HepG2 (cell line): Measurements from ENCODE around the gene PROSER1. TPM values are rescaled to one million over a fixed set of nuclear protein-coding genes. Genes with fewer than 3 reads are reported as not detected.
A peak's percentile ranks its signal among the peaks of the same experiment; 100 is the strongest.

Experiments
- ATAC-seq: fragments of 200-7000 bp; cut with Tn5 transposase; 3 replicates; pipeline ENCODE4 v1.9.1; 2020; ENCODE audit warnings: mild to moderate bottlenecking, moderate library complexity
- BruUV-seq: library from RNA; stranded (reverse); fragments of 400-500 nt; replicated peaks from 2 replicates; lab custom pipeline; 2021; lab: Mats Ljungman, UMichigan
- CTCF ChIA-PET: fragments of 300-600 bp; formaldehyde crosslinking; extraction: SDS; loops from one replicate; lab custom pipeline; 2021; ENCODE audit warnings: low total read pairs, inconsistent platforms, low intra/inter-chr PET ratio; lab: Yijun Ruan, JAX
- POLR2A ChIA-PET: fragments of 350-600 bp; sonication (Branson Sonifier 250); formaldehyde crosslinking; loops from one replicate; lab custom pipeline; 2020; ENCODE audit warnings: antibody characterized with exemption, inconsistent platforms; lab: Yijun Ruan, JAX
- DNase-seq: peaks from one replicate; pipeline ENCODE4 v3.0.0-alpha.2; 2015; ENCODE audit warnings: low spot score
- FAIRE-seq: peaks from 3 replicates; lab custom pipeline; 2011; peaks lifted over from hg19 to GRCh38; lab: Jason Lieb, UNC
- H2AFZ ChIP-seq: one replicate; pipeline ENCODE4 v1.6.1; 2011; ENCODE audit warnings: low read length, inconsistent platforms
- H3K27ac ChIP-seq: fragments of 300-600 bp; 3 replicates; pipeline ENCODE4 v1.8.0; 2011; ENCODE audit warnings: mixed run types, mild to moderate bottlenecking, mixed read lengths, low read length, inconsistent platforms; ENCODE audit not compliant: insufficient read depth; ENCODE audit errors: extremely low read length
- H3K27me3 ChIP-seq, 2 experiments: fragments of 200-600 bp in 1 of 2; 2 replicates in 1 of 2; 3 replicates in 1 of 2; pipeline versions ENCODE4 v1.6.0 to v1.8.0; 2011; ENCODE audit warnings: low read length in 2 of 2, mild to moderate bottlenecking in 2 of 2, moderate library complexity in 2 of 2, inconsistent platforms in 1 of 2; ENCODE audit not compliant: insufficient read depth in 2 of 2, control insufficient read depth in 1 of 2
- H3K36me3 ChIP-seq, 2 experiments: fragments of 200-600 bp in 1 of 2; replicated peaks in 1 of 2; 2 replicates in 1 of 2; 3 replicates in 1 of 2; pipeline versions ENCODE4 v1.5.1 to v1.8.0; 2011; ENCODE audit warnings: low read length in 2 of 2, inconsistent platforms in 1 of 2; ENCODE audit not compliant: insufficient read depth in 2 of 2, control insufficient read depth in 1 of 2
- H3K4me1 ChIP-seq: 2 replicates; pipeline ENCODE4 v1.5.1; 2012; ENCODE audit warnings: low read length, inconsistent platforms; ENCODE audit not compliant: insufficient read depth
- H3K4me2 ChIP-seq: 2 replicates; pipeline ENCODE4 v1.6.0; 2011; ENCODE audit warnings: low read depth, low read length, inconsistent platforms
- H3K4me3 ChIP-seq, 3 experiments: fragments of 200-600 bp in 1 of 3; sonication (generic), shearing (Covaris generic) in 1 of 3; replicated peaks in 1 of 3; 2 replicates each; pipeline ENCODE4 v1.5.1; 2011 to 2016; ENCODE audit warnings: low read length in 3 of 3, inconsistent platforms in 2 of 3, low read depth in 2 of 3, mild to moderate bottlenecking in 2 of 3, control low read depth in 1 of 3, mixed read lengths in 1 of 3; ENCODE audit not compliant: insufficient read depth in 1 of 3
- H3K79me2 ChIP-seq: one replicate; pipeline ENCODE4 v1.6.1; 2011; ENCODE audit warnings: low read length, inconsistent platforms; ENCODE audit not compliant: insufficient read depth
- H3K9ac ChIP-seq: 2 replicates; pipeline ENCODE4 v1.6.0; 2011; ENCODE audit warnings: mild to moderate bottlenecking, low read depth, low read length, inconsistent platforms; ENCODE audit not compliant: insufficient read depth
- H3K9me3 ChIP-seq: 2 replicates; pipeline ENCODE4 v1.5.1; 2012; ENCODE audit warnings: mild to moderate bottlenecking, low read length
- H4K20me1 ChIP-seq: 2 replicates; pipeline ENCODE4 v1.6.0; 2011; ENCODE audit warnings: inconsistent platforms, mild to moderate bottlenecking, low read length, moderate library complexity; ENCODE audit not compliant: insufficient read depth
- BRD4 ChIP-seq: sonication (generic); formaldehyde crosslinking; IDR thresholded peaks from 2 replicates; pipeline ENCODE4 v1.4.0; 2020; ENCODE audit warnings: missing genetic modification reagents
- FOXA3 ChIP-seq: IDR thresholded peaks from 2 replicates; pipeline ENCODE4 v1.6.1; 2016; ENCODE audit warnings: missing genetic modification reagents, missing compliant biosample characterization
- GLI4 ChIP-seq: sonication (generic); formaldehyde crosslinking; IDR thresholded peaks from 2 replicates; pipeline ENCODE4 v1.5.1; 2020; ENCODE audit warnings: missing genetic modification reagents, mild to moderate bottlenecking, moderate library complexity, borderline replicate concordance
- KAT2B ChIP-seq: fragments of 150-350 bp; IDR thresholded peaks from 2 replicates; pipeline ENCODE4 v1.6.1; 2014; ENCODE audit warnings: low read depth, low read length, borderline replicate concordance
- SALL1 ChIP-seq: sonication (generic); formaldehyde crosslinking; IDR thresholded peaks from 2 replicates; pipeline ENCODE4 v1.8.0; 2022; ENCODE audit warnings: mild to moderate bottlenecking, missing genetic modification reagents
- ZNF460 ChIP-seq: sonication (generic); formaldehyde crosslinking; IDR thresholded peaks from 2 replicates; pipeline ENCODE4 v1.5.1; 2020; ENCODE audit warnings: missing genetic modification reagents, mild to moderate bottlenecking, borderline replicate concordance
- ZNF564 ChIP-seq: sonication (generic); formaldehyde crosslinking; IDR thresholded peaks from 2 replicates; pipeline ENCODE4 v1.8.1; 2023; ENCODE audit warnings: mild to moderate bottlenecking, missing genetic modification reagents
- ZNF792 ChIP-seq: IDR thresholded peaks from 2 replicates; pipeline ENCODE4 v1.6.1; 2016
- whole genome bisulfite sequencing: methylation state at CpG from one replicate; pipeline ENCODE4 v1.1.6; 2017; ENCODE audit warnings: low lambda C conversion rate; 5-methylcytosine and 5-hydroxymethylcytosine counted together
- in situ Hi-C: cut with HindIII; loops from 2 replicates; pipeline ENCODE4 v1.10.0; 2017; ENCODE audit warnings: low pct_unique_long_range_greater_than_20kb; ENCODE audit not compliant: extremely low pct_ligation_motif_present
- intact Hi-C: fragments of 100-400 bp; cut with micrococcal nuclease; formaldehyde crosslinking; loops from one replicate; pipeline ENCODE4 v1.10.0; 2022; ENCODE audit not compliant: unreplicated experiment
- polyA plus RNA-seq, 8 experiments: library from polyadenylated mRNA; depleted of rRNA in 3 of 8; stranded (reverse) in 7 of 8; unstranded in 1 of 8; fragments of >200 nt; fragmentation: Illumina TruSeq in 4 of 8; extraction: Trizol in 4 of 8; gene quantifications; 2 replicates each; pipeline versions ENCODE4 v1.2.1 to v1.2.3, GENCODE V29; 2011 to 2016; ENCODE audit warnings: low read depth in 4 of 8, missing spikeins in 1 of 8, mixed read lengths in 1 of 8; ENCODE audit not compliant: insufficient read depth in 1 of 8
- total RNA-seq, 5 experiments: library from RNA; depleted of rRNA; stranded (reverse); fragments of >200 nt; fragmentation: Illumina TruSeq; extraction: Trizol; gene quantifications; 2 replicates each; pipeline ENCODE4 v1.2.3, GENCODE V29; 2016; ENCODE audit warnings: low read depth in 1 of 5

PROSER1 gene
- total and polyA plus RNA-seq, 2 of the 13 experiments (the other 11 are each of a cell fraction or from before 2014, with no cell fraction given) = 11.4 to 17.2 TPM

- TF ChIP-seq SALL1 (0 out of 2 replicates have a peak, but pooled peaks have one; percentile 15), FOXA3 (peak; percentile 55), BRD4 (0 out of 2 replicates have a peak, but pooled peaks have one; percentile 46)
Measured at GRCh38 chr13:39006371-39007111, 31.3 kb downstream of the PROSER1 start (continued).

GRCh38 chr13:38998739-38999138 lies 39.1 kb downstream of the PROSER1 start:
- H3K27ac ChIP-seq = no peak overlapping the region
- H3K4me2 ChIP-seq = no peak overlapping the region
- CTCF ChIA-PET = no interaction called here
- no peak for DNase-seq
- H2AFZ ChIP-seq = no peak overlapping the region
- no peak for TF ChIP-seq KAT2B
- TF ChIP-seq ZNF564 = no peak
- no peak for TF ChIP-seq BRD4
- no peak for TF ChIP-seq GLI4 (CRISPR knock-in tag)
- no peak for TF ChIP-seq ZNF792 (CRISPR knock-in tag)
- TF ChIP-seq ZNF460 (CRISPR knock-in tag) = no peak
- no peaks in the 10 kb centered on the region for H3K9me3 ChIP-seq
- H3K9ac ChIP-seq = no peak overlapping the region
- no TSS peak for BruUV-seq
- no peak for FAIRE-seq
- no peak overlapping the region for H3K4me3 ChIP-seq
- POLR2A ChIA-PET = no interaction called here
- in situ Hi-C loops (no loop called here), intact Hi-C loops (no loop called here)
- H3K4me1 ChIP-seq = no peaks in the 10 kb centered on the region
- 10% methylated on average over 3 of the region's 3 CpGs for WGBS
- no peaks in the 10 kb centered on the region for H3K27me3 ChIP-seq
- H3K36me3 ChIP-seq = no peaks in the 10 kb centered on the region
- H3K79me2 ChIP-seq = no peaks in the 10 kb centered on the region
- no peak for ATAC-seq
- no peaks in the 10 kb centered on the region for H4K20me1 ChIP-seq
